AG08395 (cell line): ENCODE results near the gene C6orf15.
"Not testable (repeated sequence)": the region's sequence is repeated elsewhere in the genome, so short reads cannot be mapped to it uniquely, and the experiment has no call there.

Experiments used
- DNase-seq: peaks from one replicate; pipeline ENCODE4 v3.0.0; 2012; ENCODE audit warnings: mixed read lengths, low spot score

C6orf15 gene

DNA sequence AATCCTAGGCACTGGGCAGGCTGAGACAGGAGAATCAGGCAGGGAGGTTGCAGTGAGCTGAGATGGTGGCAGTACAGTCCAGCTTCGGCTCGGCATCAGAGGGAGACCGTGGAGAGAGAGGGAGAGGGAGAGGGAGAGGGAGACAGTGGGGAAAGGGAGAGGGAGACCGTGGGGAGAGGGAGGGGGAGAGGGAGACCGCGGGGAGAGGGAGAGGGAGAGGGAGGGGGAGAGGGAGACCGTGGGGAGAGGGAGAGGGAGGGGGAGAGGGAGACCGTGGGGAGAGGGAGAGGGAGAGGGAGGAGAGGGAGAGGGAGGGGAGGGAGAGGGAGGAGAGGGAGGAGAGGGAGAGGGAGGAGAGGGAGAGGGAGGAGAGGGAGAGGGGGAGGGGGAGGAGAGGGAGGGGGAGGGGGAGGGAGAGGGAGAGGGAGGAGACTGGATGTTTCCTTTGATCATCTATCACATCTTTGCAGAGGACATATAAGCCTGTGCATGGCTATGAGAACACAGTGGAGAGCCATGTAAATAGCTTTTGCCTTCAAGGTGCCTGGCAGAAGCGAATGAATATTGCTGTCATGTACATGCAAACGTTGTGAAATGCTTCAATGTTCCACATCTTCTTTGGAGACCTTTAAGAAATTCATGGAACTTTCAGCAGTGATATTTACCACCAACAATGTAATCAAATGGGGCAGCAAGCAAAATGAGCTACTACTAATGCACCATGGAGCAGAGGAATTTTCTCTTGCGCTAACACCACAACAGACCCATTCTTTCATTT lies 44.3 kb downstream of the C6orf15 start:
- DNase-seq = not testable (repeated sequence)

DNA sequence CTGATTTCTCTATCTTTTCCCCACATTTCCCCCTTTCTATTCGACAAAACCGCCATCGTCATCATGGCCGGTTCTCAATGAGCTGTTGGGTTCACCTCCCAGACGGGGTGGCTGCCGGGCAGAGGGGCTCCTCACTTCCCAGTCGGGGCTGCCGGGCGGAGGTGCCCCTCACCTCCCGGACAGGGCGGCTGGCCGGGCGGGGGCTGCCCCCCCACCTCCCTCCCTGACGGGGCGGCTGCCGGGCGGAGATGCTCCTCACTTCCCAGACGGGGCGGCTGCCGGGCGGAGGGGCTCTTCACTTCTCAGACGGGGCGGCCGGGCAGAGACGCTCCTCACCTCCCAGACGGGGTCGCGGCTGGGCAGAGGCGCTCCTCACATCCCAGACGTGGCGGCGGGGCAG lies 45.3 kb downstream of the C6orf15 start:
- not testable (repeated sequence) for DNase-seq

GRCh38 chr6:31065556-31065955 lies 46.8 kb downstream of the C6orf15 start:
- peak; percentile 12 for DNase-seq

GRCh38 chr6:31063906-31064435 lies 48.4 kb downstream of the C6orf15 start:
- no peak for DNase-seq
